ENCODE results near the gene KLRK1. TPM values are rescaled to one million over a fixed set of nuclear protein-coding genes. Genes with fewer than 3 reads are reported as not detected.
A peak's percentile ranks its signal among the peaks of the same experiment; 100 is the strongest.
"Not testable (repeated sequence)": the region's sequence is repeated elsewhere in the genome, so short reads cannot be mapped to it uniquely, and the experiment has no call there.

KLRK1 gene
- total RNA-seq, 1 experiment from 2014 or later = not detected

DNA sequence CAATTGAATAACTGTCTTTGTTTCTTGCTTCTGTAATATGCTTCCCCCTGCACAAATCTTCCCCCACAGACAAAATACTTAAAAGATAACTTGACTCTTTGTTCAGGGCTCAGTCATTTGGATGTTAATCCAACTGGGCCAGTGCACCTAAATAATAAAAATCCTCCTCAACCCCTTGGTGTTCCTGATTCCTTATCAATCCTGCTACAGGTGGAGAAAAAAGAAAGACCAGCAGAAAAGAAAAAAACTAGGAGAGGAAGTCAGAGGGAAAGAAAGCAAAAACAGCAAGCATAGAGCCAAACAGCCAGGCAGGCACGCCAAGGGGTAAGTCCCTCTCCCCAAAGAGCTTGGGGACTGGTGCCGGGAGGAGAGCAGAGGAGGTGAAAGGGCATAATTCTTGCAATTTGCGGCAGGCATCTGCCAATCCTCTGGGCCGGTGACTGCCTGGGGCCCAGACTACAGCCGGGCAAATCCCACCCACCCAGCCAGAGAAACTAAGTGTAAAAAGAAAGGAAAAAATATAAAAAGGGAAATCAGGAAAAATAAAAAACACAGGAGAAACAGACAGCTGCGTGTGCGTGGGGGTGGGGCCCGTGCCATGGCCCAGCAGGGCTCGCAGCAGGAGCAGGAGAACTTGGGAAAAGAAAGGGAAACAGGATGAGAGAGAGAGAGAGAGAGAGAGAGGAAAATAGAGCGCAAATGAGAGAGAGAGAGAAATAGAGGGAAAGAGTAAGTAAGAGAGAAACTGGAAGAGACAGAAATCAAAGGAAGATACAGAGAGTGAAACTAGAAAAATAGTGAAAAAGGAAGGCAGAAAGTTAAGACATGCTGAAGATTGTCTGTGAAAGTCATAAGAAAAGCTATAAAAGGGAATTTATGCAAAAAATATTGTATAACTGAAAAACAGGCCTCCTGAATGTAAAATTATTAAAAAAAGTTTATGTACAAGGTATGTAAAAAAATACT lies 21.4 kb downstream of the KLRK1 start:
- Histone ChIP-seq H3K4me3 (ENCODE audit: low read length) (no peak overlapping the region), H3F3A (ENCODE audit: low read length, unreplicated experiment) (no peaks in the 10 kb centered on the region), H3K27ac (ENCODE audit: low read length) (no peak overlapping the region), H2AFZ (ENCODE audit: low read length) (no peak overlapping the region), H3K9ac (ENCODE audit: low read length) (no peak overlapping the region), H3K27me3 (ENCODE audit: low read length) (no peaks in the 10 kb centered on the region), H3K9me3 (ENCODE audit: low read length) (no peaks in the 10 kb centered on the region), H3K36me3 (ENCODE audit: low read depth, low read length) (no peaks in the 10 kb centered on the region), H3K4me1 (ENCODE audit: insufficient read depth, low read length) (peaks cover 19% of the 10 kb centered on the region), H3K4me2 (ENCODE audit: low read length) (no peak overlapping the region), H3K9me2 (replicated peaks; ENCODE audit: low read length) (no peaks in the 10 kb centered on the region), H4K20me1 (ENCODE audit: low read length) (no peaks in the 10 kb centered on the region), H3K79me2 (ENCODE audit: low read length) (no peaks in the 10 kb centered on the region)
- ATAC-seq (no peak), DNase-seq (no peak)
- POLR2A ChIA-PET (ENCODE audit: unreplicated experiment) = no interaction called here
- TF ChIP-seq, protein P1, sequence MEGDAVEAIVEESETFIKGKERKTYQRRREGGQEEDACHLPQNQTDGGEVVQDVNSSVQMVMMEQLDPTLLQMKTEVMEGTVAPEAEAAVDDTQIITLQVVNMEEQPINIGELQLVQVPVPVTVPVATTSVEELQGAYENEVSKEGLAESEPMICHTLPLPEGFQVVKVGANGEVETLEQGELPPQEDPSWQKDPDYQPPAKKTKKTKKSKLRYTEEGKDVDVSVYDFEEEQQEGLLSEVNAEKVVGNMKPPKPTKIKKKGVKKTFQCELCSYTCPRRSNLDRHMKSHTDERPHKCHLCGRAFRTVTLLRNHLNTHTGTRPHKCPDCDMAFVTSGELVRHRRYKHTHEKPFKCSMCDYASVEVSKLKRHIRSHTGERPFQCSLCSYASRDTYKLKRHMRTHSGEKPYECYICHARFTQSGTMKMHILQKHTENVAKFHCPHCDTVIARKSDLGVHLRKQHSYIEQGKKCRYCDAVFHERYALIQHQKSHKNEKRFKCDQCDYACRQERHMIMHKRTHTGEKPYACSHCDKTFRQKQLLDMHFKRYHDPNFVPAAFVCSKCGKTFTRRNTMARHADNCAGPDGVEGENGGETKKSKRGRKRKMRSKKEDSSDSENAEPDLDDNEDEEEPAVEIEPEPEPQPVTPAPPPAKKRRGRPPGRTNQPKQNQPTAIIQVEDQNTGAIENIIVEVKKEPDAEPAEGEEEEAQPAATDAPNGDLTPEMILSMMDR (conservative IDR thresholded peaks at IDR 0.05; ENCODE audit: low read depth, low read length) = no peak
- TF ChIP-seq EZH2phosphoT487 (IDR thresholded peaks at IDR 0.05; ENCODE audit: borderline replicate concordance, low read length) = no peak
- no peak for TF ChIP-seq EZH2 (IDR thresholded peaks at IDR 0.05; ENCODE audit: low read length, unreplicated experiment)
- CTCF ChIA-PET = interaction anchor here (0.6 kb wide), 1 partner anchor 131 kb away, joined by 3 read pairs; no protein-coding TSS in a partner anchor
- no TSS peak for BruUV-seq (replicated peaks)
- intact Hi-C loops (cut with micrococcal nuclease) = loop anchor here (10.0 kb wide), 1 partner anchor 136 kb away; the partner anchor contains the start of gene EIF2S3B

DNA sequence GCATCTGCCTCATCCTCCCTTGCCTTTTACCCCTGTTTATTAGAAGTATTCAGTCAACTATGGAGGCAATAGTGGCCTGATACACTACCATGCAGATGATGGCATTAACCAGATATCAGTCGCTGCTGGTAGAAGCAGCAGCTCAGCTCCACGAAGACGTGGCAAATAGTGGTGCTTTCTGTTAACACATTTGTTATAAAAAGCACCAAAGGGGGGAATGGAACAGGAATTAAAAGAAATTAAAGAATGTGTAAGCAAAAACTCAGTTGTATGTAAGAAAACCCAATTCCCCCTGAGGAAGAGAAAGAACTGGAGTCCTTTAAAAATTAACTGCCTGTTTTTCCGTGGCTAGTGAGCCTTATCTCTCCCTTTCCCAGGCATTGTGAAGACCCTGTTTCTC lies 22.1 kb downstream of the KLRK1 start:
- H3K79me2 ChIP-seq (ENCODE audit: low read length); H3F3A ChIP-seq (ENCODE audit: low read length, unreplicated experiment); DNase-seq; H3K36me3 ChIP-seq (ENCODE audit: low read depth, low read length); H3K9me2 ChIP-seq (replicated peaks; ENCODE audit: low read length); H3K27ac ChIP-seq (ENCODE audit: low read length); H2AFZ ChIP-seq (ENCODE audit: low read length); H3K4me3 ChIP-seq (ENCODE audit: low read length); ATAC-seq; H3K9me3 ChIP-seq (ENCODE audit: low read length); H3K4me2 ChIP-seq (ENCODE audit: low read length); POLR2A ChIA-PET (ENCODE audit: unreplicated experiment); H4K20me1 ChIP-seq (ENCODE audit: low read length); H3K9ac ChIP-seq (ENCODE audit: low read length); H3K27me3 ChIP-seq (ENCODE audit: low read length); BruUV-seq (replicated peaks): not testable (repeated sequence)
- intact Hi-C loops (cut with micrococcal nuclease) = loop anchor here (1.0 to 10.0 kb wide), 3 partner anchors 137 to 307 kb away; partner anchors contain the start of genes EIF2S3B and STYK1
- peaks cover 27% of the 10 kb centered on the region for H3K4me1 ChIP-seq (ENCODE audit: insufficient read depth, low read length)
- CTCF ChIA-PET = interaction anchor here (0.7 to 1.9 kb wide), 3 partner anchors 30 to 227 kb away, joined by 3 to 10 read pairs (median 5); no protein-coding TSS in a partner anchor

DNA sequence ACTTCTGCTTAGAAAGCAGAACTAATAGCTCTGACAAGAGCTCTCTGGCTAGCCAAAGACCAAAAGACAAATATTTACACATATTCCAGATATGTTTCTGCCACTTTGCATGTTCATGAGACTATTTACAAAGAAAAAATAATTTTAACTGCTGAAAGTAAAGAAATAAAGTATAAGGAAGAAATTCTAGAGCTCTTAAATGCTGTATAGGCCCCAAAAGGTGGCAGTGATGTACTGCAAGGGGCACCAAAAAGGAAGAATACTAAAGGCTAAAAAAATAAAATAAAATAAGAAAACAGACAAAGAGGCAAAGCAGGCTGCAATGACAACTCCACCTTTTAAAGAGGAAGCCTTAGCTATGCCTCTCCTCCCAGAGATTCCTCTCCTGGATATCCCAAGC lies 23.0 kb downstream of the KLRK1 start:
- intact Hi-C loops (cut with micrococcal nuclease) = loop anchor here (1.0 to 10.0 kb wide), 3 partner anchors 138 to 307 kb away; partner anchors contain the start of genes EIF2S3B and STYK1
- H3K4me3 ChIP-seq (ENCODE audit: low read length) = no peak overlapping the region
- no peaks in the 10 kb centered on the region for H3K9me2 ChIP-seq (replicated peaks; ENCODE audit: low read length)
- POLR2A ChIA-PET (ENCODE audit: unreplicated experiment) = no interaction called here
- peaks cover 35% of the 10 kb centered on the region for H3K4me1 ChIP-seq (ENCODE audit: insufficient read depth, low read length)
- no peak overlapping the region for H3K9ac ChIP-seq (ENCODE audit: low read length)
- H3F3A ChIP-seq (ENCODE audit: low read length, unreplicated experiment) = peaks cover under 1% of the 10 kb centered on the region
- BruUV-seq (replicated peaks) = no TSS peak
- no peaks in the 10 kb centered on the region for H3K79me2 ChIP-seq (ENCODE audit: low read length)
- no peak for TF ChIP-seq EZH2phosphoT487 (IDR thresholded peaks at IDR 0.05; ENCODE audit: borderline replicate concordance, low read length)
- TF ChIP-seq, protein P1 (conservative IDR thresholded peaks at IDR 0.05; ENCODE audit: low read depth, low read length) = peak; percentile 74
- DNase-seq (peak; percentile 49), ATAC-seq (no peak)
- H4K20me1 ChIP-seq (ENCODE audit: low read length) = no peaks in the 10 kb centered on the region
- peak overlapping the region; percentile 79; the same call in 1 of the 2 replicates for H2AFZ ChIP-seq (ENCODE audit: low read length)
- no peaks in the 10 kb centered on the region for H3K9me3 ChIP-seq (ENCODE audit: low read length)
- no peak overlapping the region for H3K27ac ChIP-seq (ENCODE audit: low read length)
- no peaks in the 10 kb centered on the region for H3K27me3 ChIP-seq (ENCODE audit: low read length)
- 0 out of 2 replicates have a peak overlapping the region, but pooled peaks have one; percentile 22 for H3K4me2 ChIP-seq (ENCODE audit: low read length)
- no peaks in the 10 kb centered on the region for H3K36me3 ChIP-seq (ENCODE audit: low read depth, low read length)
- CTCF ChIA-PET = interaction anchor here (0.6 to 1.9 kb wide), 7 partner anchors 29 to 373 kb away, joined by 3 to 10 read pairs (median 4); no protein-coding TSS in a partner anchor

Data from PC-3 (cell line).